ENCODE results near the gene DRC1. TPM values are rescaled to one million over a fixed set of nuclear protein-coding genes. Genes with fewer than 3 reads are reported as not detected.

DRC1 gene
- polyA plus RNA-seq, 1 of the 3 experiments (the other 2 are of a cell fraction), result 0.18 TPM

DNA sequence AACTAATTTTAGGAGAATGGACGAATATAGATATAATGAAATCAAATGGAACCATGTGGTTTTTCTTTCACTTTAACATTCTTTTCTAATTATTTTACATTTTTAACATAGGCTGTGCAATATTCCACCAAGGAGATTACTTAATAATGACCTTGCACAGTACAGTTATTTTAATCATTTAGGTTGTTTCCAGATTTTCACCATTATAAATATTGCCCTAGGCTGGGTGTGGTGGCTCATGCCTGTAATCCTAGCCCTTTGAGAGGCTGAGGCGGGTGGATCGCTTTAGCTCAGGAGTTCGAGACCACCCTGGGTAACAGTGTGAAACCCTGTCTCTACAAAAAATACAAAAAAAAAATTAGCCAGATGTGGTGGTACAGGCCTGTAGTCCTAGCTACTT is 14.5 kb upstream of the DRC1 start (continued):
- TF ChIP-seq, protein P1, sequence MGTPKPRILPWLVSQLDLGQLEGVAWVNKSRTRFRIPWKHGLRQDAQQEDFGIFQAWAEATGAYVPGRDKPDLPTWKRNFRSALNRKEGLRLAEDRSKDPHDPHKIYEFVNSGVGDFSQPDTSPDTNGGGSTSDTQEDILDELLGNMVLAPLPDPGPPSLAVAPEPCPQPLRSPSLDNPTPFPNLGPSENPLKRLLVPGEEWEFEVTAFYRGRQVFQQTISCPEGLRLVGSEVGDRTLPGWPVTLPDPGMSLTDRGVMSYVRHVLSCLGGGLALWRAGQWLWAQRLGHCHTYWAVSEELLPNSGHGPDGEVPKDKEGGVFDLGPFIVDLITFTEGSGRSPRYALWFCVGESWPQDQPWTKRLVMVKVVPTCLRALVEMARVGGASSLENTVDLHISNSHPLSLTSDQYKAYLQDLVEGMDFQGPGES (IDR thresholded peaks at IDR 0.05; ENCODE audit: low read depth, low read length), result no peak
- no peak for TF ChIP-seq JUND (IDR thresholded peaks at IDR 0.05)
- TF ChIP-seq RFX5 (IDR thresholded peaks at IDR 0.05; ENCODE audit: low read length), result no peak
- TF ChIP-seq TAF1 (IDR thresholded peaks at IDR 0.05; ENCODE audit: borderline replicate concordance, low read depth, low read length), result no peak

DNA sequence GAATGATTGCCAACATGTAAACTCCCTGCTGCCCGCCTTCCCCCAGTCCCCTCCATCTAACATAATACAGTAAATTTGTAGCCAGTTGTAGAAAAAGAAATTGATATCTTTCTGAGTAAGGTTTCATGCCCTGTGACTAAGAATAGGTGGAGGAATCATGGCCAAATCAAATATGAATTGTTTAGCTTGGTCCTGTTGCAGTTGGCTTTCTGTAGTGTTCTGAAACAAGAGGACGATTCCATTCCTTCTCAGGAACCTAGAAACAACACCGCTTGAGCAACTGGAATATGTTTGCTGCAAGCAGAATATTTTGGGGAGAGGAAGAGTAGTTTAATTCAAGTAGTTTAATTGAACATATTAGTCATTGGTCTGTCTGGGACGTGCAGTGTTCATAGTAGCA is 7.0 kb upstream of the DRC1 start:
- Histone ChIP-seq H4K20me1 (ENCODE audit: insufficient read depth) (no peaks in the 10 kb centered on the region), H3K4me2 (no peak overlapping the region), H3K36me3 (replicated peaks in 1 of 2; ENCODE audit: control insufficient read depth in 1 of 2, insufficient read depth in 2 of 2, low read length in 1 of 2) (peaks cover 16 to 37% of the 10 kb centered on the region in 2 experiments), H3K79me2 (ENCODE audit: insufficient read depth) (no peaks in the 10 kb centered on the region), H3K27ac (ENCODE audit: low read depth in 2 of 2, low read length in 1 of 2) (peak overlapping the region in 1 of 2 experiments; percentile 99; a peak in 2 of 4 replicates), H2AFZ (ENCODE audit: low read depth) (no peak overlapping the region), H3F3A (replicated peaks; ENCODE audit: insufficient read depth) (peaks cover 7% of the 10 kb centered on the region), H3K27me3 (ENCODE audit: insufficient read depth) (no peaks in the 10 kb centered on the region), H3K9me2 (no peaks in the 10 kb centered on the region), H3K4me3 (ENCODE audit: low read depth in 2 of 2, low read length in 1 of 2) (no peak overlapping the region), H3K9me3 (no peaks in the 10 kb centered on the region), H3K4me1 (ENCODE audit: control insufficient read depth in 1 of 2, insufficient read depth in 2 of 2, low read depth in 1 of 2, low read length in 1 of 2) (peaks cover 0 to 35% of the 10 kb centered on the region in 2 experiments; a peak in 2 of 4 replicates), H3K9ac (no peak overlapping the region)
- WGBS (ENCODE audit: low lambda C conversion rate), result 88% methylated on average over 4 of the region's 4 CpGs
- no peak for DNase-seq
- POLR2A ChIA-PET, result no interaction called here
- TF ChIP-seq, protein P2, sequence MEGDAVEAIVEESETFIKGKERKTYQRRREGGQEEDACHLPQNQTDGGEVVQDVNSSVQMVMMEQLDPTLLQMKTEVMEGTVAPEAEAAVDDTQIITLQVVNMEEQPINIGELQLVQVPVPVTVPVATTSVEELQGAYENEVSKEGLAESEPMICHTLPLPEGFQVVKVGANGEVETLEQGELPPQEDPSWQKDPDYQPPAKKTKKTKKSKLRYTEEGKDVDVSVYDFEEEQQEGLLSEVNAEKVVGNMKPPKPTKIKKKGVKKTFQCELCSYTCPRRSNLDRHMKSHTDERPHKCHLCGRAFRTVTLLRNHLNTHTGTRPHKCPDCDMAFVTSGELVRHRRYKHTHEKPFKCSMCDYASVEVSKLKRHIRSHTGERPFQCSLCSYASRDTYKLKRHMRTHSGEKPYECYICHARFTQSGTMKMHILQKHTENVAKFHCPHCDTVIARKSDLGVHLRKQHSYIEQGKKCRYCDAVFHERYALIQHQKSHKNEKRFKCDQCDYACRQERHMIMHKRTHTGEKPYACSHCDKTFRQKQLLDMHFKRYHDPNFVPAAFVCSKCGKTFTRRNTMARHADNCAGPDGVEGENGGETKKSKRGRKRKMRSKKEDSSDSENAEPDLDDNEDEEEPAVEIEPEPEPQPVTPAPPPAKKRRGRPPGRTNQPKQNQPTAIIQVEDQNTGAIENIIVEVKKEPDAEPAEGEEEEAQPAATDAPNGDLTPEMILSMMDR (IDR thresholded peaks at IDR 0.05), result no peak
- TF ChIP-seq NFIC (IDR thresholded peaks at IDR 0.05; ENCODE audit: borderline replicate concordance) (no peak), ELF1 (IDR thresholded peaks at IDR 0.05) (no peak), RAD21 (IDR thresholded peaks at IDR 0.05; ENCODE audit: low read length) (no peak), YY1 (IDR thresholded peaks at IDR 0.05; ENCODE audit: low read depth) (no peak), MEF2A (IDR thresholded peaks at IDR 0.05; ENCODE audit: borderline replicate concordance, low read depth) (no peak), GABPA (IDR thresholded peaks at IDR 0.05; ENCODE audit: low read depth) (no peak), JUND (IDR thresholded peaks at IDR 0.05) (no peak), RCOR1 (IDR thresholded peaks at IDR 0.05; ENCODE audit: low read length) (no peak), EP300 (IDR thresholded peaks at IDR 0.05; ENCODE audit: borderline replicate concordance in 1 of 2, low read depth in 1 of 2, low read length in 1 of 2) (no peak), EZH2phosphoT487 (IDR thresholded peaks at IDR 0.05; ENCODE audit: borderline replicate concordance, low read depth) (no peak), POLR2AphosphoS5 (IDR thresholded peaks at IDR 0.05; ENCODE audit: low read depth, low read length) (no peak), NRF1 (IDR thresholded peaks at IDR 0.05; ENCODE audit: low read depth, low read length) (no peak), MXI1 (IDR thresholded peaks at IDR 0.05; ENCODE audit: low read depth, low read length) (no peak), SIN3A (IDR thresholded peaks at IDR 0.05; ENCODE audit: borderline replicate concordance, low read depth, low read length) (no peak)
- TF ChIP-seq, protein P3, sequence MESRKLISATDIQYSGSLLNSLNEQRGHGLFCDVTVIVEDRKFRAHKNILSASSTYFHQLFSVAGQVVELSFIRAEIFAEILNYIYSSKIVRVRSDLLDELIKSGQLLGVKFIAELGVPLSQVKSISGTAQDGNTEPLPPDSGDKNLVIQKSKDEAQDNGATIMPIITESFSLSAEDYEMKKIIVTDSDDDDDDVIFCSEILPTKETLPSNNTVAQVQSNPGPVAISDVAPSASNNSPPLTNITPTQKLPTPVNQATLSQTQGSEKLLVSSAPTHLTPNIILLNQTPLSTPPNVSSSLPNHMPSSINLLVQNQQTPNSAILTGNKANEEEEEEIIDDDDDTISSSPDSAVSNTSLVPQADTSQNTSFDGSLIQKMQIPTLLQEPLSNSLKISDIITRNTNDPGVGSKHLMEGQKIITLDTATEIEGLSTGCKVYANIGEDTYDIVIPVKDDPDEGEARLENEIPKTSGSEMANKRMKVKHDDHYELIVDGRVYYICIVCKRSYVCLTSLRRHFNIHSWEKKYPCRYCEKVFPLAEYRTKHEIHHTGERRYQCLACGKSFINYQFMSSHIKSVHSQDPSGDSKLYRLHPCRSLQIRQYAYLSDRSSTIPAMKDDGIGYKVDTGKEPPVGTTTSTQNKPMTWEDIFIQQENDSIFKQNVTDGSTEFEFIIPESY (IDR thresholded peaks at IDR 0.05; ENCODE audit: borderline replicate concordance, low read depth), result no peak
- TF ChIP-seq, protein P4, sequence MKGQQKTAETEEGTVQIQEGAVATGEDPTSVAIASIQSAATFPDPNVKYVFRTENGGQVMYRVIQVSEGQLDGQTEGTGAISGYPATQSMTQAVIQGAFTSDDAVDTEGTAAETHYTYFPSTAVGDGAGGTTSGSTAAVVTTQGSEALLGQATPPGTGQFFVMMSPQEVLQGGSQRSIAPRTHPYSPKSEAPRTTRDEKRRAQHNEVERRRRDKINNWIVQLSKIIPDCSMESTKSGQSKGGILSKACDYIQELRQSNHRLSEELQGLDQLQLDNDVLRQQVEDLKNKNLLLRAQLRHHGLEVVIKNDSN (IDR thresholded peaks at IDR 0.05; ENCODE audit: borderline replicate concordance, low read depth), result no peak
- TF ChIP-seq, protein P1 (IDR thresholded peaks at IDR 0.05; ENCODE audit: low read depth, low read length), result no peak
- TF ChIP-seq, protein P5, sequence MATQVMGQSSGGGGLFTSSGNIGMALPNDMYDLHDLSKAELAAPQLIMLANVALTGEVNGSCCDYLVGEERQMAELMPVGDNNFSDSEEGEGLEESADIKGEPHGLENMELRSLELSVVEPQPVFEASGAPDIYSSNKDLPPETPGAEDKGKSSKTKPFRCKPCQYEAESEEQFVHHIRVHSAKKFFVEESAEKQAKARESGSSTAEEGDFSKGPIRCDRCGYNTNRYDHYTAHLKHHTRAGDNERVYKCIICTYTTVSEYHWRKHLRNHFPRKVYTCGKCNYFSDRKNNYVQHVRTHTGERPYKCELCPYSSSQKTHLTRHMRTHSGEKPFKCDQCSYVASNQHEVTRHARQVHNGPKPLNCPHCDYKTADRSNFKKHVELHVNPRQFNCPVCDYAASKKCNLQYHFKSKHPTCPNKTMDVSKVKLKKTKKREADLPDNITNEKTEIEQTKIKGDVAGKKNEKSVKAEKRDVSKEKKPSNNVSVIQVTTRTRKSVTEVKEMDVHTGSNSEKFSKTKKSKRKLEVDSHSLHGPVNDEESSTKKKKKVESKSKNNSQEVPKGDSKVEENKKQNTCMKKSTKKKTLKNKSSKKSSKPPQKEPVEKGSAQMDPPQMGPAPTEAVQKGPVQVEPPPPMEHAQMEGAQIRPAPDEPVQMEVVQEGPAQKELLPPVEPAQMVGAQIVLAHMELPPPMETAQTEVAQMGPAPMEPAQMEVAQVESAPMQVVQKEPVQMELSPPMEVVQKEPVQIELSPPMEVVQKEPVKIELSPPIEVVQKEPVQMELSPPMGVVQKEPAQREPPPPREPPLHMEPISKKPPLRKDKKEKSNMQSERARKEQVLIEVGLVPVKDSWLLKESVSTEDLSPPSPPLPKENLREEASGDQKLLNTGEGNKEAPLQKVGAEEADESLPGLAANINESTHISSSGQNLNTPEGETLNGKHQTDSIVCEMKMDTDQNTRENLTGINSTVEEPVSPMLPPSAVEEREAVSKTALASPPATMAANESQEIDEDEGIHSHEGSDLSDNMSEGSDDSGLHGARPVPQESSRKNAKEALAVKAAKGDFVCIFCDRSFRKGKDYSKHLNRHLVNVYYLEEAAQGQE (IDR thresholded peaks at IDR 0.05; ENCODE audit: low read depth, low read length), result no peak
- CTCF ChIA-PET, result interaction anchor here (0.6 to 2.9 kb wide), 15 partner anchors 10 to 954 kb away, joined by 3 to 17 read pairs (median 4); partner anchors contain the start of gene OTOF

Data from SK-N-SH (cell line).